Islet of Langerhans (tissue), 1 donor: Measurements from ENCODE around the gene PRKCZ.

ENCODE experiments used
- FAIRE-seq: peaks from one replicate; lab custom pipeline; 2011; peaks lifted over from hg19 to GRCh38; lab: Jason Lieb, UNC

Gene PRKCZ

DNA sequence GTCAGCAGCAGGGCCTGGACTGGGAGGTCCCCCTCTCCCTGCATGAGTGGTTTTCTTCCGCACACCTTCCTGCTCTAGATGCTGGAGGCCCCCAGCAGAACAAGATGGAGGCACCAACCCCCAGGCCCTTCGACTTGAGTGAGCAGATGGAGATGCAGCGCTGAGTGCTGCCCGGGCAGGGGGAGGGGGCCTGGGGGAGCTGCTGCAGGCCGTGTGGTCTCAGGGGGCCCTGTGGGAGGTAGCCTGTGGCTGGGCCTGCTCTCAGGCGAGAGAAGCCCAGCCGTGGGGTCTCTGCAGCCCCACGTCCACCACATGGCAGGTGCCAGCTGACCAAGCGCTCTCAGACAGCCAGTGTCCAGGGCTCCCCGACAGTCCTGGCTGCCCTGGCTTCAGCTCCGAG is 145.6 kb downstream of the PRKCZ start:
- no peak for FAIRE-seq

DNA sequence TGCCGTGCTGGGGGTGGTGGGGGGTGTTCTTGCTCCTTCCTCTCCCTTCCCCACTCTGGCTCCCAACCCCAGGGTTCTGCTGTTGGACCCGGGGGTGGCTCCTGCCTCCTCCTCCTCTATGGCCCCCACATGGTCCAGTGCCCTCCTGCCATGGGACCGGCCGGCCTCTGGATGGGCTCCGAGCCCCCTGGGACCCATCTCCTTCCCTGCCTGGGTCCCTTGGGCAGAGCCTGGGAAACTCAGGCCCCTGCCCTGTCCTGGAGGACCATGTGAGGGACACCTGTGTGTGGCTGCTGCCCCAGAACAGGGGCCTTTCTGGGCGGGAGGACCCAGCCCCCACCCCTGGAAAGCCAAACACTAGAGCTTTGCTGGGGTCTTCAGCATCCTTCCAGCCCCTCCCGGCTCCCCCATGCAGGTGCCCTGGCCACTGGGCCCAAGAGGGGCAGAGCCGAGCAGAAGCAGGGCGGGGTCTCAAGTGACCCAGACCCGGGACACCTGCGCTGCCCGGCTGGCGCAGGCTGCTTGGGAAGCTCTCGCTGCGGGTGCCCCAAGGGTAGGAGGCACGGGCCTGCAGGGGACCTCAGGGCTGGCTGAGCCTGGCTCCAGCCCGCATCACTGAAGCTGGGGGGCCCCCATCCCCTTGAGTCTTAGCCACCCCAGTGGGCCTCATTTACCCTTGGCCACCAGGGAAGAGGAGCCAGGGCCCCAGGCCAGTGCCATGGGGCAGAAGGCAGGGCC is 146.9 kb downstream of the PRKCZ start:
- FAIRE-seq = no peak

DNA sequence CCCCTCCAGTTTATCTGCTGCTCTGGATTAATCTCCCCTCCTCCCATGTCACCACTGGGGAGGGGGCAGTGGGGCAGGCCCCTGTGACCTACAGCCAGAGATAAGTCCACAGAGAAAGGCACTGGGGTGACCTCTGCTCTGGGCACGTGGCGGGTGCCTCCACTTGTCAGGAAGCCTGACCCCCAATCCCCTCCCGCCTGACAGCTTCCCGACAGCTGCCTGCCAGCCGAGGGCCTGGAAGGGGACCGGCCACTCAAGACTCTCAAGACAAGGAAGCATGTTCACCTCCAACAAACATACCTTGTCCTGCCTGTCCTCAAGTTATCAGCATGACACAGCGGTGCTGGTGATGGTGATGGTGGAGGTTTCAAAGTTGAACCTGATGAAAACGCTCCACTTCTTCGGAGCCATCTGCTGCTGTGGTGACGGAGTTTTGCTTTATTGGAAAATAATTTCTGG is 147.5 kb downstream of the PRKCZ start:
- FAIRE-seq = no peak

DNA sequence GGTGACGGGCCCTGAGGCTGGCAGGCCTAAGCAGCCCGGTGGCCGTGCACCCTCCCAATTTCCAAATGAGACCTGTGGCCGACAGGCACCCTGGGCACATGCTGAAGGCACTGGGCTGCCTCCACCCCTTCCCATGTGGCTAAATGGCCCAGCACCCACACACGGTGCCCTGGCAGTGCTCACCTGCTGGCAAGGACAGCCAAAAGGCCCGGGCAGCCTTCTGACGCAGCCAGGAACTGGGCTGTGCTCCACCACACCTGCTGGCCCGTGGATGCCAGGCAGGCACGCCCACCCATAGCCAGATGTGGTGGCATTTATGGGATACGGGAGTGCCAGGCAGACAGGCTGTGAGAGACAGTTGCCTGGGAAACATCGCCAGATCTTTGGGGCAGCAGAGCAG is 148.4 kb downstream of the PRKCZ start:
- no peak for FAIRE-seq

DNA sequence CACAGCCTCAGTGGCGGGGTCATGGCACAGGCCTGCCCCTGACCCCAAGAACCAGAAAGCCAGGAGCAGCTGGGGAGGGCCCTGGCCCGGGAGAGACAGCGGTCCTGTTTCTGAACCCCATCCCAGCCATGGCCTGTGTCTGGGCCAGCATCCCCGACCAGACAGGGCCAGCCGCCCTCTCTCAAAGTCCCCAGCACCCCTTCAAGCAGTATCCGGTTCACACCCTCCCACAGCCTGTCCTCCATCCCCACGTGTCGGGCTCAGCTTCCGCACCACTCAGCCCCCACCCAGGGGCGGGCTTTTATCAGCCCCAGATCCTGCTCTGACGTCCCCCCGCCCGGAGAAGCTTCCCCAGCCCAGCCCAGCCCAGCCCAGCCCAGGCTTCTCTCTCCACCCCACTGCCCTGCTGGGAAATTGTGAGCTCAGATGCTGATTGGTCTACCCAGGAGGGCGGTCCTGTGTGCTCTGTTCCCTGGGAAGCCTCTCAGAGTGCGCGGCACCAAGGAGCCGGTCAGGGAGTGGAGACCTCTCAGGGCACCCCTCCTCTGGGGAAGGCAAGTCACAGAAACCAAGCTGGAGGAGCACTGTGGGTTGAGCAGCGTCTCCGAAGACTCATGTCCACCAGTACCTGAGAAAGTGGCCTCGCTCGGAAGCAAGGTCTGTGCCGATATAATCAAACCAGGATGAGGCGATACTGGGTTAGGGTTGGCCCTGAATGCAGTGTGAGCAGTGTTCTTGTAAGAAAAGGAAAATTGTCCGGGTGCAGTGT is 149.0 kb downstream of the PRKCZ start:
- no peak for FAIRE-seq

DNA sequence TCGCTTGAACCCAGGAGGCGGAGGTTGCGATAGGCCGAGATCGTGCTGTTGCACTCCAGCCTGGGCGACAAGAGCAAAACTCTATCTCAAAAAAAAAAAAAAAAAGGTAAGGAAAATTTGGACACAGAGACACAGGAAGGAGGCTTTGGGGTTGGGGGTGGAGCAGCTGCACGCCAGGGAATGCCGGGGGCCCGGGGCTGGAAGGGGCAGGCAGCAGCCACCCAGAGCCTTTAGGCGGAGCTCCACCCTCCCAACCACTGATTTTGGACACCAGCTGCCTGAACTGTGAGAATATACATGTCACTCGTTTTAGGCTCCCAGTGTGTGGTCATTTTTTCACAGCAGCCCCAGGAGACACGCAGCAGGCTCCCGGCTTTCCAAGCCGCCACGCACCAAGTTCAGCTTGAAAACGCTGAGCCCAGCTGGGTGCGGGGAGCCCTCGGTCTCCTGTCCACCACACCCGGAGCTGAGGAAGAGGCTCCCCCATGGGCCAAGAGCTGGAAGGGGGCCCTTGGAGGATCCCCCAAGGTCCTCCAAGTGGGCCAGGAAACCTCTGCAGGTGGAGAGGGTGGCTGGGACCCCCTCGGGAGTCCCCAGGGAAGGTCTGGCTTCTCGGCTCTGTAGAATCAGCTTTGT is 150.2 kb downstream of the PRKCZ start:
- no peak for FAIRE-seq

DNA sequence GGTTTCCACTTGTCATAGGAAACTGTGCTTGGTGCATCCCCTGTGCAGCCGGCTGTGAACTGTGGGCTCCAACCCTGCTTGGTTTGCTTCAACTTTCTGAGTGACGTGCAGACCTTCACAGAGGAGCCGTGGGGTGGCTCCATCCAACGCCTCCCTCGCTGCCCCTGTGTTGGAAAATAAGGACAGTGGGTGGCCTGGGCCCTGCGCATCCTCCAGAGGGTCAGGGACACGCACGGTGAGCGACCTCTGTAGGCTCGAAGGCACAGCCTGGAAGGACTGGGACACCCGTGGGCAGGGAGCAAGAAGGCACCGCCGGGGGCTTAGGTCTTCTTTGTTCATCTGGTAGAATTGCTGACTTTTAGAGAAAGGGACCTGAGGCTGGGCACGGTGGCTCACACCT is 150.9 kb downstream of the PRKCZ start:
- no peak for FAIRE-seq

DNA sequence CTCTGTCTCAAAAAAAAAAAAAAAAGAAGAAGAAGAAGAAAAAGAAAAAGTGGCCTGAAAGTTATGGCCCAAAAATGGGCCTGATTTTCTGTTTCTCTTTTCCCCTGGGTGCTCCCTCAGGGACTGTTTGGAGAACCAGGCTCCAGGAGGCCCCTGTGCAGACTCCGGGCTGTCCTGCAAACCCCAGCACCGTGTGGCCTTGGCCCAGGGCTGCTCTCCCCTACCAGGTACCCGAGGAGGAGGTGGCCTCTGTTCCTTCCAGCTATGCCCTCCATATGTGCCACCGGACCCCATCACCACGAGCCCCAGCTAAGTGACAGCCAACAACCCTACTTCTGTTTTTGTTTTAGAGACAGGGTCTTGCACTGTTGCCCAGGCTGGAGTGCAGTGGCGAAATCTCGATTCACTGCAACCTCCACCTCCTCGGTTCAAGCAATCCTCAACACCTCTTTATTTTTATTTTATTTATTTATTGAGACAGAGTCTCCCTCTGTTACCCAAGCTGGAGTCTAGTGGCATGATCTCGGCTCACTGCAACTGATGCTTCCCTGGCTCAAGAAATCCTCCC is 151.9 kb downstream of the PRKCZ start:
- no peak for FAIRE-seq

DNA sequence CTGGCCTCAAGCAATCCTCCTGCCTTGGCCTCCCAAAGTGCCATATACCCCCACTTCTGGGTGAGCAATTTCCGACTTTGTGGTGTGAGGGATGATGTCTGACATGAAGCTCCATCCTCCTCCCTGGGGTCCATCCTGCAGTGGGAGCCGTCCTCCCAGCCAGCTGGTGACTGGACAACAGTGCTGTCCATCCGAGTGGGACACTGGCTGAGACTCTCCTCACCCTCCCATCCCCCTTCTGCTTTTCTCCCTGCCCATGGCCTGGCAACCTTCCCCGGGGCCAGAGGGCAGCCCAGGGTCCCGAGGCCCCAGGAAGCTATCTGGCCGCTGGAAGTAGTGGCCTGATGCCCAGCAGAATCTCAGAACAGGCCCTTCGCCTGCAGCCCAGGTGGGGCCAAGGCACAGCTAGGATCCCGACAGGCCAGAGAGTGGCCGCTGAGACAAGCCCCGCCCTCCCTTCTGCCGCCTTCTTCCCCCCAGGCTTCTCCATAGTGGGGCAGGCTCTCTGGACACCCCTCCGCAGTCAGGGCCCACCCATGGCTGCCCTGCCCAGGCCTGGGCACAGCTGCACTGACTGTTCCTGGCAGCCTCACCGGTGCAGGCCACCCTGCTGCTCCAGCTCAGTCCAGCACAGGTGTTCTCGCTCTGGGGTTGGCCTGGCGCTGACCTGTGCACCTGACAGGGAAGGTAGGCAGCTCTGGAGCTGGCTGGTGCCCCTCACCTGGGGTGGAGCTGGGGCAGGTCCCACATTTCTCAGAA is 152.8 kb downstream of the PRKCZ start:
- no peak for FAIRE-seq

DNA sequence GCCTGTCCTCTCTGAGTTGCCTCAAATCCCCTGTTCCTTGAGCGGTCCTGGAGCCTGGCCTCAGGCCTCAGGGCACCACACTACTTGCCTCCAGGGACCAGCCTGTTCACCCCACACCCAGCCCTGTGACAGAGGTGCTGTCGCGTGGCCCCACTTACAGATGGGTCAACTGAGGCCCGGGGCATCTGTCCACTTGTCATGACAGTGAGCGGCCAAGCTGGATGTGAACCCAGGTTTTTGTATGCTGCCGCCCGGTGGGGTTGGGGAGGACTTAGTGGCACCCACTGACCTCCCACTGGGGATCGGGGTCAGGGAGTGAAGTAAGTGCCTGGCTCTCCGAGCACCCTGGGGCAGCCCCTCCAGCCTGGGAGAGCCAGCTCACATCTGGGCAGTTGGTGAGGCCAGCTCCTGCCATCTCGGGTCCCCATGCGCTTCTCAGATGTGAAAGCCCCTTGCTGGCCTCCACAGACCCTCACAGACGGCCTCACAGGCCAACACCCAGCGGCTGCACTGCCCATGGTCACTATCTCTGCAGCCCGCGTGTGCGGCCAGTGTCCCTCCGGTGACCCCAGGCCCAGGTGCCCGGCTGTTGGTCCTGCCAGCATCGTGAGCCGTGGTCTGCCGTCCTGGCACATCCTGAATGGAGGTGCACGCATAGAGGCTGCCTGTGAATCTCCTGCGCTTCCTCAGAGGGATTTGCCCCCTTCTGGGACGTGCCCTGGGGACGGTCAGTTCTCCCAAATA is 153.6 kb downstream of the PRKCZ start:
- no peak for FAIRE-seq

DNA sequence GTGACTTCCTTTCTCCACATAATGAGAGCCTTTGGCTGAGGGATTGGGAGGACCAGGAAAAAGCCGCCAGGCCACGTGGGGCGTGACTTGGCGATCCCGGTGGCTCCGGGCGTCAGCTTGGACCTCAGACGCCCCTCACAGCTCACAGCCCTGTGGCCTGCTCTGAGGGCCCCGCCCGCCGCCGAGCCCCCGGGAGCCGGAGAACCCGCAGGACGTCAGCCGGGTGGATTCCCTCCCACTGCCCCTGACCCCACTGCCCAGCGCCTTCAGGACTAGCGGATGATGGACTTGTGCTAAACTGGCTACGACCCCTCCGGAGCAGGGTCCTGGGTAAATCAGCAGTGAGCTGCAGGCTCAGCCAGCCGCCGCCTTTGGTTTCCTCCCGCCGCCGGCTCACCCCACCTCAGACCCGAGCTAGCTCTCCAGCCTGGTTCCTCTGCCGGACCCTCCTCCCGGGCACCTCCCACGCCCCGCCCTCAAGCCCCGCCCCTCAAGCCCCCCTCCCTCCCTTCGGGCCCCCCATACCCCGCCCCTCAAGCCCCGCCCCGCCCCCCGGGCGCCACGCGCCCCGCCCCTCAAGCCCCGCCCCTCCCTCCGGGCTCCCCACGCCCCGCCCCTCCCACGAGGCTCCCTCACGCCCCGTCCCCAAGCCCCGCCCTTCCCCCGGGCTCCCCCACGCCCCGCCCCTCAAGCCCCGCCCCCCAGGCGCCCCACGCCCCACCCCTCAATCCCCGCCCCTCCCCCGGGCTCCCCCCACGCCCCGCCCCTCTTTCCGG is 154.4 kb downstream of the PRKCZ start:
- no peak for FAIRE-seq

DNA sequence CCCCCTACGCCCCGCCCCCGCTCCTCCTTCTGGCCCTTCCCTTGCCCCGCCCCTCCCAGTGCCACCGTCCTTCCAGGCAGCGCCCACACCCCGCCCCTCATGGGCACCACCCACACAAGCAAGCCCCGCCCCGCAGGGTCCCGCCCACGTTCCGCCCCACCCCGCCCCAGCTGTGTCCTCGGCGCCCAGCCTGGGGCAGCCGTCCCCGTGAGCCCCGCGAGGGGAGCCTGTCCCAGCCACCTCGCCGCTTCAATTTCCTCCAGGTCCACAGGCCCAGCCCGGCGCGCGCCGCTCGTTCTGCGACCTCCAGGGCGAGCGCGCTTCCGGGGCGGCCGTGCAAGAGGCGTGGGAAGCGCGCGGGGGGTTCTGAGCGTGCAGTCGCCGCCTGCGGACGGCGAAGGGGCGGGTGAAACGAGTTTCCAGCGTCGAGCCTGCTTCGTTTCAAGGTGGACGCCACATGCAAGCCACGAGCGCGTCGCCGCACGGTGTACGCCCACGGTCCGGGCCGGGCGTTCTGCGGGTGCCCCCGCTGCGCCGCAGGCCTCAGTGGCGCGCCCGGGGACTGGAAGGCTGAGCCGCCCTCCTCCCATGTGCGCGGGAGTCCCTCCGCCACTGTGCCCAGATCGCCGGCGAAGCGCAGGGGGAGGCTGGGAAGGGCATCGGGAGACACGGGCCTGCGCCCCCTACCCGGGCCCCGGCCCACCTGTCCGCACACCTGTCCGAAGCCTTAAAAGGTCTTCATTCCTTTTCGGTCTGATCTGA is 155.2 kb downstream of the PRKCZ start:
- no peak for FAIRE-seq

DNA sequence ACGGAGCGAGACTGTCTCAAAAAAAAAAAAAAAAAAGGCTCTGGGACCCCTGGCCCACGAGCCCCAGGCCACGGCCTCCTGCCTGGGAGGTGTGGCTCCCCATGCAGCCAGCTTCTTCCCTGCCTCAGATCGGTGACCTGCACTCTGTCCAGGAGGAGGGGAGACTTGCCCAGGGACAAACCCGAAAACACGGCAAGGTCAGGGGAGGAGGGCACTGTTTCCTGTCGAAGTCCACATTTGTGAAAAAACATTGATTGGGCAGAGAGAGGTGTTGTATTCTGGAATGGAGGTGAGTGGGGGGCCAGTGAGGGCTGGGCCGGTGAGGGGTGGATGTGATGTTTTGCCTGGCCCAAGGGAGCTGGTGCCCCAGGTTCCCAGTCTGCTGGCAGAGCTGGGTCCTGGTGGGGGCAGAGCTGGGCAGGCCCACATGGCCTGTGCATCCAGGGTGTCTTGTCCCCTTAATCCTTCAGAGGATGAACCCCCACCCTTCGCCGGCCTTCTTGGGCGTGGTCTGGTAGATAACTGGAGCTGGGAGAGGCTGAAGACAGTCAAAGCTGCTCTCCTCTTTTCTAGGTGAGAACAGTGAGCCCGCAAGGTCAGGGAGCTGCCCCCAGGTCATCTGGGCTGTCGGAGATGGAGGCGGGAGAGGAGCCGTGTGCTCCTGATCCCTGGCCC is 156.7 kb downstream of the PRKCZ start:
- no peak for FAIRE-seq

DNA sequence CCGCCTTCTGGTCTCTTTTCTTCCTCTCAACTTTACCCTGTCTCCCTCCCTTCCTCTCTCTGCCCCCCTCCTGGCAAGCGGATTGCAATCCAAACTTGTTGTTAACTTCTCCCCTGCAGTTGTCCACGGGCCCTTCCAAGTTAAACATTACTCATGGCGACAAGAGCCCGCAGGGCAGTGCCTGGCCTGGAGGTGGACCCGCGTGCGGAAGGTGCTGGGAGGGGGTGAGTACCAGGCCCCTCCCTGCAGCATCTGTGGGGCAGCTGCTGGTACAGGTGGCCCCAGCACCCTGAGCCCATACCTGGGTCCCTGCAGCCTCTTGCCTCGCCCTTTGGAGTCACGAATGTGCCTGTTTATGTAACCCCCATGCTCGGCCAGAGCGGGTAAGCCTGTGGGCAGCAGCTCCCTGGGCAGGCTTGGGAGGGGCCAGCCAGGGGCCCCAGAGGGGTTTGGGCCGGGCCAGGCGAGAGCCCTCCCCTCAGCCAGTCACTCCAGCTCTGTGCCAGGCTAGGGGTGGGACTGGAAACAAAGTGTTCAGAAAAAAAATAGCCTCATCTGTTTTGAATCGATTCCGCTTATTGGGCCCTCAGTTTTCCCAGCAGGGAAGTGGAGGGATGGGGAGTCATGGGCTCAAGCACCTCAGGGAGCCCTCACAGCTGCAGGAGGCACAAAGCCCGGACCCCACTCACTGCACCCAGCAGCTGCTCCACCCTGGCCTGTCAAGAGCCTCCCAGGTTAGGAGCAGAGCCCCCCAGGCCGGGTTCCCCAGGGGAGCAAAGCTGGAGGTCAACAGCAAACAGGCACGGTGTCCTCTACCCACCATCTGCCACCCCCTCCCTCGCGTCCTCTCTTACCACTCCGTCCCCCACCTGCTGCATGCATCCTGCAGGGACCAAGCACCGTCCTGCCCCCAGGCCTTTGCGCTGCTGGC is 158.4 kb downstream of the PRKCZ start:
- no peak for FAIRE-seq

DNA sequence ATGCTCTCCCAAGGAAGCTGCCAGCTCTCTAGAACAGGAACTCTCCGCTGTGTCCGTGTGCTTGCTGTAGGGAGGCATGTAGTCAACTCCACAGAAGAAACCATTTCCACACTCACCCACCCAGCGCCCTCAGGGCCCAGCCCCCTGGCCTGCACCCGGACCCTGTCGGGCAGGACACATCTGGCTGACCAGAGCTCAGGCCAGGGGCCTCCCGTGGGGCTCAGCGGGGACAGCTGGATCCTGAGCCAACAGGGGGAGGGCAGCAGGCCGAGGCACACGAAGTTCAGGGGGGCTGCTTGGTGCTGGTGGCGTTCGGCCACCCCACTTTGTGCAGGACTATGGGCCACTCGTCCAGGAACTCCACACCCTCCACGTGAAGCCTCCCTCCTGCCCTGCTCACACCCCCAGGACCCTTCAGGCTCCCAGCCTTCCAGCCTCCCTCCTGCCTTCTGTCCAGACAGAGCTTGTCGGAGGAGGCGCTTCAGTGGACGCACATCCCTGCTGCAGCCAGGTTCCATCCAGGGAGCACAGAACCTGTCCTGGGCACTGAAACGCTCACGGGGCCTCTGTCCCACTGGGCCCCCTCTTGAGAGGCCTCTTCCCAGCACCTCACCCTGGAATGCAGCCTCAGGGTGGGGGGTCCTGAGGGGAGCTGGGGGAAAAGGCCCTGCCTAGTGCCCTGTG is 159.3 kb downstream of the PRKCZ start:
- FAIRE-seq = no peak

DNA sequence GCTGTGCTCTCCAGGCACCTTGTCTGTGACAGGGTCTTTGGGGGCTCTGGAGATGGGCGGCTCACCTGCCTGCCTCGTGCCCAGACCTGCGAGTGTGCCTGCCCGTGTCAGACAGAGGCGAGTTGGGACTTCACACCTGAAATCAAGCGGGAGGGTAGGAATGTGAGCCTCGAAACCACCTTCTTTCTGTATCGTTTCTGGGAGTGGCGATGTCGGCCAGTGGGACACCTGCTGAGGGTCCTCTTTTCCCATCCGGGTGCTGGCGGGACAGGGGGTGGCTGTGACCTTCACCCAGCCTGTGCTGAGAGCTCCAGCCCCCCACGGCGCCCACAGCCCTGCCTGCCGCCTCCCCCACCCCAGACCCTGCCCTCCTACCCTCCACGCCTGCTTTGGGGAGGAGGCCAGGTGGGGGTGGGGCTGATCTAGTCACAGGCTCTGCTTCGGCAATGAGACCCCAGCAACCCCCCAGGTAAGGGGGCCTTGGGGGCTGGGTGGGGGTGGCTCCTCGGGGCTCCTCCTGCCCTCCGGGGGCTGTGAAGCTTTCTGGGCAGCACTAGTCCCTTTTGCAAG is 160.0 kb downstream of the PRKCZ start:
- FAIRE-seq = no peak

DNA sequence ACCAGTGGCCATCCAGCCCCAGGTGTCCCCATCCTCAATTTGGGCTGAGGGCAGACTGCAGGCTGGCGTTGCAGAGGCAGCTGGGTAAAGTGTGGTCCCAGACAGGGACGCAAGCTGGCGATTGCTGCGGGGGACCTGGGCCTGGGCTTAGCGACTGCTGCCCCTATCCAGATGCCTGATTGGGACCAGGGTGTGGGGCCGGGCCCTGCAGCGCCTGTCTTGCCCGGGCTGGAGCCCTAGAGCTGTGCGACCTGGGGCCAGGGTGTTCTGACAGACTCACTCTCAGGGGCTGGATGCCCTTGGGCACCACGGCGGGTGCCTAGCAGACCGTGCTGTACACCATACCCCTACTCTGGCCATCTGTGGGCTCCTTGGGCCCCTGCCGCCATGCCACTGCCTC is 160.6 kb downstream of the PRKCZ start:
- no peak for FAIRE-seq

DNA sequence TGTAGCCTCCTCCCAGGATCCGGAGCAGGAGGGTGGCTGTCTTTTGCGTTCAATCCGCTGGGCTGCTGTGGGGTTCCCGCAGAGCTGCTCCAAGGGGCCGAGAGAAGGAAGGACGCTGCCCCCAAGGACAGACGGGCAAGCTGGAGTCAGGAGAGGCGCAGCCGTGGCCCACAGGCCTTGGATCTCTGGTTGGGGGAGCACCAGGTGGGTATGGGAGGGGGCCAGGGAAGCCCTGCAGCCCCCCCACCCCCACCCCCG is 162.0 kb downstream of the PRKCZ start:
- no peak for FAIRE-seq
